Transverse colon (tissue), 3 donors: Measurements from ENCODE around the gene LDAF1.

Experiments
- POLR2A ChIP-seq: fragments of 450-650 bp; IDR thresholded peaks from one replicate; pipeline ENCODE4 v1.6.1; 2016; ENCODE audit warnings: antibody characterized with exemption, mild to moderate bottlenecking, moderate library complexity
- TF ChIP-seq, protein P1 (sequence below), 5 experiments: fragments of 200-600 bp in 3 of 5; fragments of 450-650 bp in 2 of 5; sonication (generic) in 3 of 5; IDR thresholded peaks; 1 replicate in 2 of 5; 2 replicates in 3 of 5; pipeline ENCODE4 v1.5.1; 2016 to 2017; ENCODE audit warnings: antibody characterized with exemption in 5 of 5, inconsistent platforms in 3 of 5, mild to moderate bottlenecking in 2 of 5, moderate library complexity in 1 of 5

GRCh38 chr16:21190599-21190998 lies 32.1 kb downstream of the LDAF1 start:
- TF ChIP-seq, protein P1, sequence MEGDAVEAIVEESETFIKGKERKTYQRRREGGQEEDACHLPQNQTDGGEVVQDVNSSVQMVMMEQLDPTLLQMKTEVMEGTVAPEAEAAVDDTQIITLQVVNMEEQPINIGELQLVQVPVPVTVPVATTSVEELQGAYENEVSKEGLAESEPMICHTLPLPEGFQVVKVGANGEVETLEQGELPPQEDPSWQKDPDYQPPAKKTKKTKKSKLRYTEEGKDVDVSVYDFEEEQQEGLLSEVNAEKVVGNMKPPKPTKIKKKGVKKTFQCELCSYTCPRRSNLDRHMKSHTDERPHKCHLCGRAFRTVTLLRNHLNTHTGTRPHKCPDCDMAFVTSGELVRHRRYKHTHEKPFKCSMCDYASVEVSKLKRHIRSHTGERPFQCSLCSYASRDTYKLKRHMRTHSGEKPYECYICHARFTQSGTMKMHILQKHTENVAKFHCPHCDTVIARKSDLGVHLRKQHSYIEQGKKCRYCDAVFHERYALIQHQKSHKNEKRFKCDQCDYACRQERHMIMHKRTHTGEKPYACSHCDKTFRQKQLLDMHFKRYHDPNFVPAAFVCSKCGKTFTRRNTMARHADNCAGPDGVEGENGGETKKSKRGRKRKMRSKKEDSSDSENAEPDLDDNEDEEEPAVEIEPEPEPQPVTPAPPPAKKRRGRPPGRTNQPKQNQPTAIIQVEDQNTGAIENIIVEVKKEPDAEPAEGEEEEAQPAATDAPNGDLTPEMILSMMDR (IDR thresholded peaks at IDR 0.05): no peak
- no peak for TF ChIP-seq POLR2A
